GM12873 (cell line): ENCODE data around the gene SPDEF.

ENCODE experiments used
- CTCF ChIP-seq: IDR thresholded peaks from 2 replicates; pipeline ENCODE4 v1.5.1; 2012; ENCODE audit warnings: low read depth, mild to moderate bottlenecking, moderate library complexity, low read length, control low read depth; ENCODE audit not compliant: insufficient read depth; ENCODE audit errors: missing control alignments

The SPDEF gene

GRCh38 chr6:34561227-34561530 lies 5.0 kb upstream of the SPDEF start:
- TF ChIP-seq CTCF, result no peak

GRCh38 chr6:34560366-34561226 lies 4.5 kb upstream of the SPDEF start:
- TF ChIP-seq CTCF, result no peak

- no peak for TF ChIP-seq CTCF
These were observed 3.7 kb upstream of the SPDEF start for GRCh38 chr6:34559651-34560365.

GRCh38 chr6:34558172-34558714 lies 2.1 kb upstream of the SPDEF start:
- no peak for TF ChIP-seq CTCF

GRCh38 chr6:34557228-34557627 lies 1.1 kb upstream of the SPDEF start:
- no peak for TF ChIP-seq CTCF

GRCh38 chr6:34556493-34556892 lies 364 bp upstream of the SPDEF start:
- no peak for TF ChIP-seq CTCF

GRCh38 chr6:34555328-34555727 lies 801 bp downstream of the SPDEF start:
- TF ChIP-seq CTCF, result no peak
